H1 (cell line): ENCODE data around the gene MBNL3. TPM values are rescaled to one million over a fixed set of nuclear protein-coding genes. Genes with fewer than 3 reads are reported as not detected.

Experiments
- BACH1 ChIP-seq: IDR thresholded peaks from 2 replicates; pipeline ENCODE4 v1.6.1; 2012; ENCODE audit warnings: low read length, improper control_type of control experiment
- polyA plus RNA-seq, 7 experiments: library from polyadenylated mRNA; depleted of rRNA in 3 of 7; stranded (reverse) in 5 of 7; unstranded in 2 of 7; fragments of >200 nt in 5 of 7; fragments of 200-250 nt in 2 of 7; gene quantifications; 1 replicate in 5 of 7; 2 replicates in 1 of 7; 4 replicates in 1 of 7; pipeline versions ENCODE4 v1.2.1 to v1.2.3, GENCODE V29; 2011 to 2013; ENCODE audit warnings: missing spikeins in 2 of 7, mixed read lengths in 2 of 7
- total RNA-seq: library from RNA; stranded (reverse); fragmentation: NEBNext Ultra II Directional; extraction: Animal tissue kit (Norgen Biotek cat#: 25700); gene quantifications from 2 replicates; pipeline ENCODE4 v1.2.1, GENCODE V29; 2021
- TF ChIP-seq, protein P1 (sequence below): IDR thresholded peaks from 2 replicates; pipeline ENCODE4 v1.6.1; 2011; ENCODE audit warnings: low read depth, mild to moderate bottlenecking, low read length; ENCODE audit not compliant: insufficient read depth
- TF ChIP-seq, protein P2 (sequence below): IDR thresholded peaks from 2 replicates; pipeline ENCODE4 v1.6.1; 2012; ENCODE audit warnings: inconsistent platforms

MBNL3 gene
- total and polyA plus RNA-seq, 2 of the 8 experiments (the other 6 are each of a cell fraction or from before 2014, with no cell fraction given) = 3.5 to 4.3 TPM

DNA sequence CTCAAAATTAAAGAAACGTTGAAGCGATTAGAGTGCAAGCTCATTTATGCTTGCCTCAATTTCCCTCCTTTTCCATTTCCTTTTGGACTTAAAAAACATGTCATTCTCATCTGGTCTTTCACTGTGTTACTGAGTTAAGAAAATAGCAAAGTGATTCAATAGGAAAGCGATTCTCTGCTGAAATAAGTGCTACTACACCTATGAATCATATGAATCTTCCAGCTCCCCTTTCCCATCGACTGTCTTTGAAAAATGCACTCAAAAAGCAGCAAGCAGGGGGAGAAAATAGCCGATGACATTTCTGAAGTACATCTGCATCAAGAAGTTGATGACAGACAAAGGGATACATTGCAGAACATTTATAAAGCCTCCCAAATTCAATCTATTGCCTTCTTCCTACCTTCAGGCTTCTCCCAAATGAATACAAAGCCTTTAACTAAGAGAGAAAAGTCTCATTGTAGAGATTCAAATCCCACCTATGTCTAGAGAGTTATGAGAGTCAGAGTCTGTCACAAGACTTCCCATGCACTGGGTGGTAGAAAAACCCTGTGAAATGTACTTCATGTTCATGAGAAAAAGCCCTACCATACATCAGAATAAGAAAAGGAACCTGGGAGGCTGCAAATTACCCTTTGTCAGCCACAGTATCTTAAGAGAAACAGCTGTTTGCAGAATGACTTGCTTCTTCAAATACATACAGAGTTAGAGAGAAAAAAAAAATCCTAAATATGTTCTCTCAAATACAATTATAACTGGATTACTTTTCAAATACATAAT lies 78.9 kb downstream of the MBNL3 start (continued):
- TF ChIP-seq, protein P1, sequence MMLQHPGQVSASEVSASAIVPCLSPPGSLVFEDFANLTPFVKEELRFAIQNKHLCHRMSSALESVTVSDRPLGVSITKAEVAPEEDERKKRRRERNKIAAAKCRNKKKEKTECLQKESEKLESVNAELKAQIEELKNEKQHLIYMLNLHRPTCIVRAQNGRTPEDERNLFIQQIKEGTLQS = no peak
- TF ChIP-seq, protein P2, sequence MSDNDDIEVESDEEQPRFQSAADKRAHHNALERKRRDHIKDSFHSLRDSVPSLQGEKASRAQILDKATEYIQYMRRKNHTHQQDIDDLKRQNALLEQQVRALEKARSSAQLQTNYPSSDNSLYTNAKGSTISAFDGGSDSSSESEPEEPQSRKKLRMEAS = no peak
- TF ChIP-seq BACH1 = no peak
- TF ChIP-seq, all 59 proteins: peak for 0
